ENCODE results near the gene CYP2C9. TPM values are rescaled to one million over a fixed set of nuclear protein-coding genes. Genes with fewer than 3 reads are reported as not detected.

The CYP2C9 gene
- total RNA-seq, 5 donors from 2014 or later (not counting 1 experiment from before 2014, with no cell fraction given): 0.32 to 0.55 (median 0.36) TPM; not detected in 2

GRCh38 chr10:95034401-95034800 is 95.9 kb downstream of the CYP2C9 start:
- Histone ChIP-seq H3K27me3 (replicated peaks in 1 of 2; ENCODE audit: control insufficient read depth in 2 of 2, extremely low read depth in 1 of 2, insufficient read depth in 2 of 2, low read length in 1 of 2) (no peaks in the 10 kb centered on the region), H3K9me3 (no peaks in the 10 kb centered on the region), H3K27ac (ENCODE audit: low read length) (no peak overlapping the region), H3K4me1 (ENCODE audit: control insufficient read depth in 1 of 2, extremely low read depth in 1 of 2, insufficient read depth in 2 of 2, low read length in 2 of 2) (no peaks in the 10 kb centered on the region), H3K36me3 (ENCODE audit: control insufficient read depth in 2 of 2, extremely low read depth in 1 of 2, insufficient read depth in 1 of 2, low read length in 1 of 2) (no peaks in the 10 kb centered on the region), H3K4me3 (ENCODE audit: control insufficient read depth in 1 of 2, extremely low read depth in 1 of 2, low read length in 1 of 2) (no peak overlapping the region)
- CTCF ChIA-PET: no interaction called here
- WGBS (ENCODE audit: insufficient coverage): 100% methylated on average over 2 of the region's 4 CpGs
- peaks cover 0 to 3% (median 0%) of the 10 kb centered on the region in 3 donors for H3K9me3 Mint-ChIP-seq
- POLR2A ChIA-PET: no interaction called here
- ATAC-seq (replicated peaks in 1 of 4): no peak
- no peaks in the 10 kb centered on the region for H3K27me3 Mint-ChIP-seq
- H3K36me3 Mint-ChIP-seq: no peaks in the 10 kb centered on the region
- DNase-seq: no peak
- no peak overlapping the region for H3K27ac Mint-ChIP-seq
- H3K4me1 Mint-ChIP-seq: no peaks in the 10 kb centered on the region
- H3K4me3 Mint-ChIP-seq: no peak overlapping the region

GRCh38 chr10:95035332-95036295 is 97.2 kb downstream of the CYP2C9 start:
- Histone ChIP-seq H3K36me3 (ENCODE audit: control insufficient read depth in 2 of 2, extremely low read depth in 1 of 2, insufficient read depth in 1 of 2, low read length in 1 of 2) (no peaks in the 10 kb centered on the region), H3K27me3 (replicated peaks in 1 of 2; ENCODE audit: control insufficient read depth in 2 of 2, extremely low read depth in 1 of 2, insufficient read depth in 2 of 2, low read length in 1 of 2) (no peaks in the 10 kb centered on the region), H3K4me1 (ENCODE audit: control insufficient read depth in 1 of 2, extremely low read depth in 1 of 2, insufficient read depth in 2 of 2, low read length in 2 of 2) (no peaks in the 10 kb centered on the region), H3K9me3 (no peaks in the 10 kb centered on the region), H3K4me3 (ENCODE audit: control insufficient read depth in 1 of 2, extremely low read depth in 1 of 2, low read length in 1 of 2) (no peak overlapping the region), H3K27ac (ENCODE audit: low read length) (no peak overlapping the region)
- DNase-seq (no peak), ATAC-seq (replicated peaks in 1 of 4) (no peak)
- Mint-ChIP-seq H3K27me3 (no peaks in the 10 kb centered on the region), H3K4me1 (no peaks in the 10 kb centered on the region), H3K9me3 (peaks cover 0 to 3% (median 0%) of the 10 kb centered on the region in 3 donors), H3K27ac (no peak overlapping the region), H3K36me3 (no peaks in the 10 kb centered on the region), H3K4me3 (no peak overlapping the region)
- ChIA-PET POLR2A (no interaction called here), CTCF (no interaction called here)
- WGBS (ENCODE audit: insufficient coverage): no CpG with 5 or more reads among the region's 4 CpGs

DNA sequence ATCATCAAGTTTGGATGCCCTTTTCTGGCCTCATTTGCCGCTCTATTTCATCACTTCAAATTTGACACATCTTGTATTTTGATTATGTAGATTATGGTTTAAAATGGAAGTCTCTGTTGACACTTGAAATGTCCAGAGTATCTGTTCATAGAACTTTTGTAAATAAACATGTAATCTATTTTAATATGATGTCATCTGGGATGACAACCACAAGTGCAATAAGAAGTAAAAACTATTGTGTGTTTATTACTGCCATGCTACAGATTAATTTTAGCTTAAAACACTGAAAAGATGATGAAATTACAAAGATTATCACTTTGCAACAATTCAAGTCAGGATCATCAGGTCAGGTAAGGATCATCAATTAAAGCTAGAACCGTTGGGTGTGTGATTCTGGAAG is 100.8 kb downstream of the CYP2C9 start:
- no peaks in the 10 kb centered on the region for H3K9me3 ChIP-seq
- no peak for DNase-seq
- POLR2A ChIA-PET: no interaction called here
- H3K36me3 ChIP-seq (ENCODE audit: control insufficient read depth in 2 of 2, extremely low read depth in 1 of 2, insufficient read depth in 1 of 2, low read length in 1 of 2): no peaks in the 10 kb centered on the region
- Mint-ChIP-seq H3K36me3 (no peaks in the 10 kb centered on the region), H3K4me3 (no peak overlapping the region), H3K27me3 (no peaks in the 10 kb centered on the region), H3K4me1 (no peaks in the 10 kb centered on the region), H3K9me3 (no peaks in the 10 kb centered on the region), H3K27ac (no peak overlapping the region)
- no peaks in the 10 kb centered on the region for H3K27me3 ChIP-seq (replicated peaks in 1 of 2; ENCODE audit: control insufficient read depth in 2 of 2, extremely low read depth in 1 of 2, insufficient read depth in 2 of 2, low read length in 1 of 2)
- ATAC-seq (replicated peaks in 1 of 4): no peak
- no CpG with 5 or more reads among the region's 2 CpGs for whole genome bisulfite sequencing (ENCODE audit: insufficient coverage)
- no peaks in the 10 kb centered on the region for H3K4me1 ChIP-seq (ENCODE audit: control insufficient read depth in 1 of 2, extremely low read depth in 1 of 2, insufficient read depth in 2 of 2, low read length in 2 of 2)
- no peak overlapping the region for H3K4me3 ChIP-seq (ENCODE audit: control insufficient read depth in 1 of 2, extremely low read depth in 1 of 2, low read length in 1 of 2)
- CTCF ChIA-PET: no interaction called here
- no peak overlapping the region for H3K27ac ChIP-seq (ENCODE audit: low read length)

Other genes starting within 250 kb of the CYP2C9 start
- not detected for gene CYP2C19, start 176.0 kb upstream of the CYP2C9 start, total RNA-seq
- gene CYP2C8, start 130.8 kb downstream of the CYP2C9 start, total RNA-seq: under 1 TPM in 4 of 5 donors, not detected in 1; 0.40 to 0.76 (median 0.61) TPM

Data from T-cell (primary cell).